Anterior cingulate cortex (tissue), 58 donors: ENCODE results near the gene HACE1.
A peak's percentile ranks its signal among the peaks of the same experiment; 100 is the strongest.

ENCODE experiments used
- DNase-seq, 58 donors: peaks; one replicate each; lab custom pipeline; 2025; lab: John Stamatoyannopoulos, UW

HACE1 gene

GRCh38 chr6:104689551-104690205, 170.0 kb downstream of the HACE1 start:
- no peak for DNase-seq

GRCh38 chr6:104688283-104688969, 171.3 kb downstream of the HACE1 start:
- no peak for DNase-seq

- no peak for DNase-seq
These were observed 173.1 kb downstream of the HACE1 start for GRCh38 chr6:104686550-104687175.

- DNase-seq, result no peak
These were observed 173.7 kb downstream of the HACE1 start for GRCh38 chr6:104685871-104686549.

- DNase-seq, result no peak
These were observed 174.8 kb downstream of the HACE1 start for GRCh38 chr6:104684911-104685415.

DNA sequence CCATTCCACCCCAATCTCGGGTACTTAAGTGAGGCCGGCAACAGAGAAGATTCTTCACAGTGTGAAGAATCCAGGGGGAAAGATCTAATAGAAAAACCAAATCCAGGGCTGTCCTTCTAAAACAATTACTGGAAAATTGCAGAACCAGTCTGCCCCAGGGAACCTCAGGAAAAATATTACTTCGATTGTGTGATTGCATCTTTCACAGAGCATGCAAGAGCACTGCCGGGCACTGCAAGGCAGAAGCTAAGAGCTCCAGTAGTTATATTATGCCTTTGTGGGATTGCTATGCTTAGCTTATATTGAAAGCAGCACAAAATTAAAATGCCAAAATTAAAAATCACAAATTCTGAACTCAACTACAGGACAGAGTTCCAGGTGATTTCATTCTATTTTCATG, 175.9 kb downstream of the HACE1 start:
- DNase-seq, result no peak

DNA sequence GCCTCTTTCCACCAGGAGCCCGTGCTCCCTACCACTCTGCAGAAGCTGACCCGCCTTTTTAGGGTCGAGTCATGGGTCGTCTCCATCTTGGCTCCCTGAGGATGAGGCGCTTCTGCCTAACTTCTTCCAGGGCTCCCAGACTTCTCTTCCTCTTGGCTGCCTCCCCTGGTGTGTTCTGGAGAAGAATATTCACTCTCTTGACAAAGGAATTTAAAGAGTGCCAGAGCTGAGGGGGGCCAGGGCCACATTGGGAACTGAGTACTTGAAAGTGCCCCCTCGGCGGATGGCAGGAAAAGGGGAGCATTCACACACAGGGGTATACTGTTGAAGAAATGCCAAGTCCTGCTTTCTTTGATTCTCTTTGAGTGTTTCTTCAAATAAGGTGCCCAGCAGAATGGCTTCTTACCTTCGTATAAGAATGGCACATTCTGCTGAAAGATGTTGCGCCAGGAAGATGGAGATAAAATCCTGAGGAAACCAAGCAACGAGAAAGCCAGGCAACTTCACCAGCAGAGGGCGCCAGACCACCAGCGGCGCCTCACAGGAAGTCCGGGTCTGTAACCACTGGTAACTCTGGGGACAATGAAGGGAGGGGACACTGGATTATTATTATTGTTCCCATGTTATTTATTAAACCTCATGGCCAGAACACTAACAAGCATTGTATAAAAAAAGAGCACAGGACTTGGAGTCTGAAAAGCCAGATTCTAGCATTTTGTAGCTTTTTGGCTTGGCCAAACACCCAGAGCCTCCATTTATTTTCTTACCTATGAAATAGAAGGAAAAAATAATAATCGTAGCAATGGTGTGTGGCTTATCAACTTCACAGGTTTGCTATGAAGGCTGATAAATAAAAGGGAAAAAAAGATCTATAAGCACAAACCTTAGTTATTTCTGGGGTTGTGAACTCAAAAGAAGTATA, 176.7 kb downstream of the HACE1 start:
- DNase-seq, result peak in 12 of 58 donors; percentile 2 to 26 (median 10)

DNA sequence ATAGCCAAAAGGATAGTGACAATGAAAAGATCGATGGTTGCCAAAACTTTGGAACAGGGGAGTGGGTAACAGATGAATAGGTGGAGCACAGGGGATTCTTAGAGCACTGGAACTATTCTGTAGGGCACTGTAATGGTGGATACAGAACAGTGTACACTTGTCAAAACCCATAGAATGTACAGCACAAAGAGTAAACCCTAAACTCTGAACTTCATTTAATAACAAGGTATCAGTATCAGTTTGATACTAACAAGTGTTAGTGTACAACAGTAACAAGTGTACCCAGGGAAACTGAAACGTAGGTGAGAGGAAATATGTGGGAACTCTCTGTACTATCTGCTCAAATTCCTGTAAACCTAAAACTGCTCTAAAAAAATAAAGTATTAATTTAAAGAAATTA, 179.2 kb downstream of the HACE1 start:
- no peak for DNase-seq

DNA sequence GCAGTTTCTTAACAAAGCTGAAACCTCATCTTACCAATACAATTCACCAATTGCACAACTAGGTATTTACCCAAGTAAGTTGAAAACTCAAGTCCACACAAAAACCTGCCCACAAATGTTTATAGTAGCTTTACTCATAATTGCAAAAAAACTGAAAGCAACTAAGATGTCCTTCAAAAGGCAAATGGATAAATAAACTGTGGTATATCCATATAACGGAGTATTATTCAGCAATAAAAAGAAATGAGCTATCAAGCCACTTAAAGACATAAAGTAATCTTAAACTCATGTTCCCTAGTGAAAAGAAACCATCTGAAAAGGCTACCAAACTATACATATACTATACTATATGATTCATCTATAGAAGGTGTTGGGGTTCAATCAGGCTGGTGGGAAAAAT, 179.7 kb downstream of the HACE1 start:
- DNase-seq, result no peak
